Fibroblast of lung (primary cell): ENCODE data around the gene TXLNA. TPM values are rescaled to one million over a fixed set of nuclear protein-coding genes. Genes with fewer than 3 reads are reported as not detected.

Experiments used
- DNase-seq, 2 donors: peaks; one replicate each; pipeline versions ENCODE4 v3.0.0 to v3.0.0-alpha.2; 2010; ENCODE audit warnings: low read depth in 2 of 2
- H2AFZ ChIP-seq: 2 replicates; pipeline ENCODE4 v1.5.1; 2012; ENCODE audit warnings: low read length, control low read depth, inconsistent platforms
- H3K27ac ChIP-seq: 2 replicates; pipeline ENCODE4 v1.5.1; 2011; ENCODE audit warnings: low read length, control low read depth; ENCODE audit not compliant: insufficient read depth
- H3K27me3 ChIP-seq: 2 replicates; pipeline ENCODE4 v1.5.1; 2011; ENCODE audit warnings: mild to moderate bottlenecking, low read length; ENCODE audit not compliant: control insufficient read depth, insufficient read depth
- H3K36me3 ChIP-seq: 2 replicates; pipeline ENCODE4 v1.5.1; 2011; ENCODE audit warnings: low read length; ENCODE audit not compliant: control insufficient read depth, insufficient read depth
- H3K4me1 ChIP-seq: 2 replicates; pipeline ENCODE4 v1.5.1; 2011; ENCODE audit warnings: low read length; ENCODE audit not compliant: control insufficient read depth, insufficient read depth; ENCODE audit errors: extremely low read depth
- H3K4me2 ChIP-seq: 2 replicates; pipeline ENCODE4 v1.5.1; 2011; ENCODE audit warnings: low read length, control low read depth; ENCODE audit not compliant: insufficient read depth; ENCODE audit errors: extremely low read depth
- H3K4me3 ChIP-seq, 4 experiments: fragments of 200-600 bp in 1 of 4; sonication (generic) in 1 of 4; replicated peaks in 1 of 4; 2 replicates each; pipeline ENCODE4 v1.5.1; 2011 to 2016; ENCODE audit warnings: low read length in 4 of 4, low read depth in 3 of 4, mild to moderate bottlenecking in 3 of 4, control low read depth in 2 of 4, inconsistent platforms in 1 of 4, mixed read lengths in 1 of 4; ENCODE audit not compliant: insufficient read depth in 1 of 4; ENCODE audit errors: control extremely low read depth in 1 of 4
- H3K79me2 ChIP-seq: 2 replicates; pipeline ENCODE4 v1.5.1; 2012; ENCODE audit warnings: mild to moderate bottlenecking, low read length, inconsistent platforms; ENCODE audit not compliant: control insufficient read depth, insufficient read depth
- H3K9ac ChIP-seq: 2 replicates; pipeline ENCODE4 v1.5.1; 2011; ENCODE audit warnings: mild to moderate bottlenecking, low read length, control low read depth; ENCODE audit not compliant: insufficient read depth
- H3K9me3 ChIP-seq: 2 replicates; pipeline ENCODE4 v1.5.1; 2012; ENCODE audit warnings: low read depth, low read length; ENCODE audit not compliant: control insufficient read depth, insufficient read depth
- H4K20me1 ChIP-seq: 2 replicates; pipeline ENCODE4 v1.5.1; 2011; ENCODE audit warnings: low read length; ENCODE audit not compliant: control insufficient read depth, insufficient read depth; ENCODE audit errors: extremely low read depth
- EZH2 ChIP-seq: IDR thresholded peaks from 2 replicates; pipeline ENCODE4 v1.5.1; 2012; ENCODE audit warnings: low read length, control low read depth, mild to moderate bottlenecking; ENCODE audit errors: missing control alignments
- polyA plus RNA-seq, 2 donors: library from polyadenylated mRNA; depleted of rRNA in 1 of 2; stranded (reverse) in 1 of 2; unstranded in 1 of 2; fragments of >200 nt; gene quantifications; 2 replicates each; pipeline ENCODE4 v1.2.1, GENCODE V29; 2011 to 2012; ENCODE audit warnings: missing spikeins in 1 of 2
- total RNA-seq: library from RNA; depleted of rRNA; stranded (reverse); fragments of >200 nt; gene quantifications from 2 replicates; pipeline ENCODE4 v1.2.1, GENCODE V29; 2014
- TF ChIP-seq, protein P1 (sequence below), 2 donors: IDR thresholded peaks in 1 of 2; conservative IDR thresholded peaks in 1 of 2; 1 replicate in 1 of 2; 2 replicates in 1 of 2; pipeline ENCODE4 v1.5.1; 2011 to 2012; ENCODE audit warnings: low read length in 2 of 2, control low read depth in 1 of 2, inconsistent platforms in 1 of 2, low read depth in 1 of 2, mild to moderate bottlenecking in 1 of 2

Gene TXLNA
- total and polyA plus RNA-seq, 2 donors (not counting 1 experiment from before 2014, with no cell fraction given) = 56.5 to 118 TPM

DNA sequence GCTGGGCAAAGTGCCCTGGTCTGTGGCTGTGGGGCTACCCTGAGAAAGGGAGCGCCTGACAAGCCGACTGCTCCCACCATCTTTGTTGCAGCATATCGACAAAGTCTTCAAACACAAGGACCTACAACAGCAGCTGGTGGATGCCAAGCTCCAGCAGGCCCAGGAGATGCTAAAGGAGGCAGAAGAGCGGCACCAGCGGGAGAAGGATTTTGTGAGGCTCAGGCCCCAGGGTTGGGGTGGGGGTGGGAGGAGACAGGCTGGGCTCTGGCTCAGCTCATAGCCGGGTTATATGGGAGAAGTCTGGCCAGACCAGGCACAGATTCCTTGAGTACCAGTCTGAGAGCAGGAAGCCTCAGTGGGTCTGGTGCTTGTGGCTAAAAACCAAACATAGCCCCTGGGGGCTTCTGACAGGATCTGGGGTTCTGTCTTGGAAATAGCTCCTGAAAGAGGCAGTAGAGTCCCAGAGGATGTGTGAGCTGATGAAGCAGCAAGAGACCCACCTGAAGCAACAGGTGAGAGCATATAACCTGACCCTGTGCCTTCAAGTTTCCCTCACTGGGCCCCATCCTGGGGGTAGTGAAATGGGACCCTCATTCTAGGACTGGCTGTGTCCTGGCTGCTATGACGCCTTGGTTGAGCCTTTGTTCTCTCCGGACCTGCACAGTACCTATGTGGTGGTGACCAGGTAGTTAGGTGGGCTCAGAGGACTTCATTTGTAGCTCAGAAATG is 12.9 kb downstream of the TXLNA start:
- H4K20me1 ChIP-seq = no peaks in the 10 kb centered on the region
- DNase-seq = no peak

DNA sequence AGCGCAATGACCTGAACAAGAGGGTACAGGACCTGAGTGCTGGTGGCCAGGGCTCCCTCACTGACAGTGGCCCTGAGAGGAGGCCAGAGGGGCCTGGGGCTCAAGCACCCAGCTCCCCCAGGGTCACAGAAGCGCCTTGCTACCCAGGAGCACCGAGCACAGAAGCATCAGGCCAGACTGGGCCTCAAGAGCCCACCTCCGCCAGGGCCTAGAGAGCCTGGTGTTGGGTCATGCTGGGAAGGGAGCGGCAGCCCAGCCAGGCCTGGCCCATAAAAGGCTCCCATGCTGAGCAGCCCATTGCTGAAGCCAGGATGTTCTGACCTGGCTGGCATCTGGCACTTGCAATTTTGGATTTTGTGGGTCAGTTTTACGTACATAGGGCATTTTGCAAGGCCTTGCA is 15.5 kb downstream of the TXLNA start:
- TF ChIP-seq, protein P1, sequence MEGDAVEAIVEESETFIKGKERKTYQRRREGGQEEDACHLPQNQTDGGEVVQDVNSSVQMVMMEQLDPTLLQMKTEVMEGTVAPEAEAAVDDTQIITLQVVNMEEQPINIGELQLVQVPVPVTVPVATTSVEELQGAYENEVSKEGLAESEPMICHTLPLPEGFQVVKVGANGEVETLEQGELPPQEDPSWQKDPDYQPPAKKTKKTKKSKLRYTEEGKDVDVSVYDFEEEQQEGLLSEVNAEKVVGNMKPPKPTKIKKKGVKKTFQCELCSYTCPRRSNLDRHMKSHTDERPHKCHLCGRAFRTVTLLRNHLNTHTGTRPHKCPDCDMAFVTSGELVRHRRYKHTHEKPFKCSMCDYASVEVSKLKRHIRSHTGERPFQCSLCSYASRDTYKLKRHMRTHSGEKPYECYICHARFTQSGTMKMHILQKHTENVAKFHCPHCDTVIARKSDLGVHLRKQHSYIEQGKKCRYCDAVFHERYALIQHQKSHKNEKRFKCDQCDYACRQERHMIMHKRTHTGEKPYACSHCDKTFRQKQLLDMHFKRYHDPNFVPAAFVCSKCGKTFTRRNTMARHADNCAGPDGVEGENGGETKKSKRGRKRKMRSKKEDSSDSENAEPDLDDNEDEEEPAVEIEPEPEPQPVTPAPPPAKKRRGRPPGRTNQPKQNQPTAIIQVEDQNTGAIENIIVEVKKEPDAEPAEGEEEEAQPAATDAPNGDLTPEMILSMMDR (conservative IDR thresholded peaks at IDR 0.05 in 1 of 2, IDR thresholded peaks at IDR 0.05 in 1 of 2; ENCODE audit: low read depth in 1 of 2, low read length in 2 of 2) = no peak
- no peak for TF ChIP-seq EZH2
- Histone ChIP-seq H2AFZ (no peak overlapping the region), H3K79me2 (no peaks in the 10 kb centered on the region), H3K9me3 (no peaks in the 10 kb centered on the region), H4K20me1 (no peaks in the 10 kb centered on the region), H3K4me3 (no peak overlapping the region), H3K36me3 (peaks cover 54% of the 10 kb centered on the region), H3K27me3 (no peaks in the 10 kb centered on the region), H3K4me1 (peaks cover 13% of the 10 kb centered on the region), H3K9ac (no peak overlapping the region), H3K4me2 (no peak overlapping the region), H3K27ac (no peak overlapping the region)
- no peak for DNase-seq

More for the DNA sequence above, 12.9 kb downstream of the TXLNA start:
- Histone ChIP-seq H3K79me2 (peaks cover 6% of the 10 kb centered on the region), H3K4me3 (no peak overlapping the region), H3K9me3 (no peaks in the 10 kb centered on the region), H2AFZ (no peak overlapping the region), H3K4me2 (no peak overlapping the region), H3K36me3 (peaks cover 61% of the 10 kb centered on the region), H3K27me3 (no peaks in the 10 kb centered on the region), H3K9ac (no peak overlapping the region), H3K4me1 (no peaks in the 10 kb centered on the region), H3K27ac (no peak overlapping the region)
- no peak for TF ChIP-seq EZH2
- TF ChIP-seq, protein P1 (conservative IDR thresholded peaks at IDR 0.05 in 1 of 2, IDR thresholded peaks at IDR 0.05 in 1 of 2; ENCODE audit: low read depth in 1 of 2, low read length in 2 of 2) = no peak

DNA sequence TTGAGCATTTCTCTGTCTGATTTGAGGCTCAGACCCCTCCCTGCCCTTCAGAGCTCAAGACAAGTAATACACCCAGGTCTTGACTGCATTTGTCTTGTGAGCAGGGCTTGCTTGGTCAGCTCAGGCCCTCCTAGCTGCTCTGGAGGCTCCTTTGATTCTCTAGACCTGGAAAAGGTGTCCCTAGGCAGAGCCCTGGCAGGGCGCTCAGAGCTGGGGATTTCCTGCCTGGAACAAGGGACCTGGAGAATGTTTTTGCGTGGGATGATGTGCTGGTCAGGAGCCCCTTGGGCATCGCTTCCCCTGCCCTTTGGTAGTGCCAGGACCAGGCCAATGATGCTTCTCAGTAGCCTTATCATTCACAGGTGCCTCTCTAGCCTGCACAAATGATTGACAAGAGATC is 16.1 kb downstream of the TXLNA start:
- DNase-seq = no peak
- peaks cover 14% of the 10 kb centered on the region for H3K4me1 ChIP-seq
- no peaks in the 10 kb centered on the region for H3K27me3 ChIP-seq
- no peak overlapping the region for H2AFZ ChIP-seq
- H3K36me3 ChIP-seq = peaks cover 48% of the 10 kb centered on the region
- no peaks in the 10 kb centered on the region for H3K9me3 ChIP-seq
- no peaks in the 10 kb centered on the region for H4K20me1 ChIP-seq
- H3K9ac ChIP-seq = no peak overlapping the region
- H3K4me3 ChIP-seq = no peak overlapping the region
- no peaks in the 10 kb centered on the region for H3K79me2 ChIP-seq
- no peak for TF ChIP-seq EZH2
- TF ChIP-seq, protein P1 (conservative IDR thresholded peaks at IDR 0.05 in 1 of 2, IDR thresholded peaks at IDR 0.05 in 1 of 2; ENCODE audit: low read depth in 1 of 2, low read length in 2 of 2) = no peak
- H3K4me2 ChIP-seq = no peak overlapping the region
- no peak overlapping the region for H3K27ac ChIP-seq
